Stomach (tissue), 9 donors: ENCODE results near the gene ECHDC3. TPM values are rescaled to one million over a fixed set of nuclear protein-coding genes. Genes with fewer than 3 reads are reported as not detected.

ENCODE experiments used
- DNase-seq, 2 donors: peaks; one replicate each; pipeline versions ENCODE4 v3.0.0 to v3.0.0-alpha.2; 2013 to 2019
- H3K27ac ChIP-seq, 5 donors: fragments of 200-600 bp in 4 of 5; sonication (generic) in 4 of 5; one replicate each; pipeline ENCODE4 v1.5.1; 2013 to 2019; ENCODE audit warnings: mild to moderate bottlenecking in 1 of 5, moderate library complexity in 1 of 5
- H3K27me3 ChIP-seq, 3 donors: fragments of 200-600 bp; sonication (generic); one replicate each; pipeline ENCODE4 v1.5.1; 2017 to 2019; ENCODE audit warnings: mixed run types in 1 of 3
- H3K36me3 ChIP-seq, 4 donors: fragments of 200-600 bp; sonication (generic); 1 replicate in 3 of 4; 2 replicates in 1 of 4; pipeline ENCODE4 v1.5.1; 2016 to 2019
- H3K4me1 ChIP-seq, 4 donors: fragments of 200-600 bp; sonication (generic); one replicate each; pipeline ENCODE4 v1.5.1; 2016 to 2019
- H3K4me3 ChIP-seq, 4 donors: fragments of 200-600 bp; sonication (generic) in 3 of 4; one replicate each; pipeline ENCODE4 v1.5.1; 2016 to 2019; ENCODE audit warnings: mild to moderate bottlenecking in 1 of 4
- H3K9me3 ChIP-seq, 4 donors: fragments of 200-600 bp; sonication (generic); one replicate each; pipeline ENCODE4 v1.5.1; 2016 to 2019
- EP300 ChIP-seq: sonication (generic); formaldehyde crosslinking; IDR thresholded peaks from one replicate; pipeline ENCODE4 v1.6.1; 2017; ENCODE audit warnings: antibody characterized with exemption
- POLR2A ChIP-seq, 4 donors: fragments of 450-650 bp; IDR thresholded peaks; one replicate each; pipeline ENCODE4 v1.6.1; 2016; ENCODE audit warnings: antibody characterized with exemption in 4 of 4, control low read depth in 2 of 4, mild to moderate bottlenecking in 1 of 4, moderate library complexity in 1 of 4
- POLR2AphosphoS5 ChIP-seq, 3 donors: sonication (generic); formaldehyde crosslinking; IDR thresholded peaks; one replicate each; pipeline ENCODE4 v1.6.1; 2016; ENCODE audit warnings: antibody characterized with exemption in 3 of 3
- WGBS, 5 donors: extraction: QIAGEN DNeasy Blood & Tissue Kit in 3 of 5; methylation state at CpG; one replicate each; pipeline versions ENCODE4 v1.1.5 to v1.1.7; 2013 to 2018; 5-methylcytosine and 5-hydroxymethylcytosine counted together
- intact Hi-C: fragments of 100-400 bp; cut with DNase I; formaldehyde crosslinking; loops from one replicate; pipeline ENCODE4 v1.15.1; 2023; ENCODE audit warnings: low total_unique reads
- polyA plus RNA-seq, 3 donors: library from polyadenylated mRNA; stranded (reverse); fragments of 200-250 nt; gene quantifications; one replicate each; pipeline ENCODE4 v1.2.3, GENCODE V29; 2013
- total RNA-seq, 5 donors: library from RNA; depleted of rRNA; stranded (reverse); fragments of >200 nt; gene quantifications; one replicate each; pipeline versions ENCODE4 v1.1.0 to v1.2.3, GENCODE V29; 2014 to 2016
- TF ChIP-seq, protein P1 (sequence below), 7 experiments: fragments of 450-650 bp in 4 of 7; fragments of 200-600 bp in 3 of 7; sonication (generic) in 3 of 7; IDR thresholded peaks; one replicate each; pipeline ENCODE4 v1.5.1; 2016 to 2019; ENCODE audit warnings: antibody characterized with exemption in 7 of 7, control low read depth in 2 of 7, mild to moderate bottlenecking in 1 of 7
- donor health status: healthy with polysubstance abuse.
- donor health status: Bipolar disorder and iron deficiency.
- donor health status: healthy.

The ECHDC3 gene
- total and polyA plus RNA-seq, 8 donors, result 0.58 to 70.6 (median 30.7) TPM

DNA sequence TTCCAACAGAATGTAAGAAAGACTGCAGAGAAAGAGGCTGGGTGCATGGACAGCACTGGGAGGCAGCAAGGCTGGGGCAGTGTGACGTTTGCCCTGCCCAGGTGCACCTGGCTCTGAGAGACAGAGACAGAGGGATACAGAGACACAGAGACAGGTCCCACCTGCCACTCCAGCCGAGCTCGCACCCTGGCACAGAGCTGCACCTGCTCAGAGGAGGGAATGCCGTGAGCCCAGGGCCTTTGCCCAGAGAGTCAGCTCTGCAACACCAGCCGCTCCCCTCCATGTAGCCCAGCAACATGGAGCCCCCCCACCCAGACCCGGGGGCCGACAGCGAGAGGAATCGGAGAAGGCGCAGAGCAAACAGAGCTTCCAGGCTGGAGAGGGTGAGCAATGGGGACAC, 45.7 kb downstream of the ECHDC3 start:
- no peak overlapping the region for H3K27ac ChIP-seq
- no peaks in the 10 kb centered on the region for H3K9me3 ChIP-seq
- no peaks in the 10 kb centered on the region for H3K4me1 ChIP-seq
- H3K27me3 ChIP-seq, result peaks cover 0 to 9% (median 0%) of the 10 kb centered on the region in 3 donors
- TF ChIP-seq POLR2A (IDR thresholded peaks at IDR 0.05) (no peak), EP300 (no peak), POLR2AphosphoS5 (IDR thresholded peaks at IDR 0.05) (no peak)
- TF ChIP-seq, protein P1, sequence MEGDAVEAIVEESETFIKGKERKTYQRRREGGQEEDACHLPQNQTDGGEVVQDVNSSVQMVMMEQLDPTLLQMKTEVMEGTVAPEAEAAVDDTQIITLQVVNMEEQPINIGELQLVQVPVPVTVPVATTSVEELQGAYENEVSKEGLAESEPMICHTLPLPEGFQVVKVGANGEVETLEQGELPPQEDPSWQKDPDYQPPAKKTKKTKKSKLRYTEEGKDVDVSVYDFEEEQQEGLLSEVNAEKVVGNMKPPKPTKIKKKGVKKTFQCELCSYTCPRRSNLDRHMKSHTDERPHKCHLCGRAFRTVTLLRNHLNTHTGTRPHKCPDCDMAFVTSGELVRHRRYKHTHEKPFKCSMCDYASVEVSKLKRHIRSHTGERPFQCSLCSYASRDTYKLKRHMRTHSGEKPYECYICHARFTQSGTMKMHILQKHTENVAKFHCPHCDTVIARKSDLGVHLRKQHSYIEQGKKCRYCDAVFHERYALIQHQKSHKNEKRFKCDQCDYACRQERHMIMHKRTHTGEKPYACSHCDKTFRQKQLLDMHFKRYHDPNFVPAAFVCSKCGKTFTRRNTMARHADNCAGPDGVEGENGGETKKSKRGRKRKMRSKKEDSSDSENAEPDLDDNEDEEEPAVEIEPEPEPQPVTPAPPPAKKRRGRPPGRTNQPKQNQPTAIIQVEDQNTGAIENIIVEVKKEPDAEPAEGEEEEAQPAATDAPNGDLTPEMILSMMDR (IDR thresholded peaks at IDR 0.05), result no peak
- no peak overlapping the region for H3K4me3 ChIP-seq
- no peak for DNase-seq
- 45 to 62% (median 58%) methylated on average over 10 of the region's 10 CpGs for WGBS, 5 donors
- intact Hi-C loops, result loop anchor here (10.0 kb wide), 1 partner anchor 197 kb away; no protein-coding TSS in a partner anchor
- H3K36me3 ChIP-seq, result no peaks in the 10 kb centered on the region

DNA sequence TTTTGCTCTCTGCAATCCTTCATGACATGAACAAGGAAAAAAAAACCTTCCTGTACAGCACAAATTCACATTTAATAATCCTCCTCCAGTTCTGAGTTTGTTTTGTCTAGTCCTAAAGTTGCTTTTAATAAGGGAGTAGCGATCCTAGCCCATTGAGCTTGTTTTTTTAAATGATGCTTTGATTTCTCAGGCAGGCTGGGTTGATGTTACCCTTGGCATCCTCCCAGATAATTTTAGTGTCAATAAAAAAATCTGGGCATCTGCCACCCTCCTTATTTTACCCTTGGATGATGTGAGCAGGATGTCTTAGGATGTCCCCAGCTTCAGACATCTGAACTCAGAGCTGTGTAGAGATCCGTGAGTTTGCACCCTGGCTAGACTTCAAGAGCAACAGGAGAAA, 47.1 kb downstream of the ECHDC3 start:
- TF ChIP-seq POLR2AphosphoS5 (IDR thresholded peaks at IDR 0.05), result no peak
- no peak for TF ChIP-seq EP300
- TF ChIP-seq, protein P1 (IDR thresholded peaks at IDR 0.05), result no peak
- no peak for TF ChIP-seq POLR2A (IDR thresholded peaks at IDR 0.05)
- Histone ChIP-seq H3K36me3 (no peaks in the 10 kb centered on the region), H3K9me3 (no peaks in the 10 kb centered on the region), H3K4me1 (no peaks in the 10 kb centered on the region), H3K27ac (no peak overlapping the region), H3K4me3 (no peak overlapping the region), H3K27me3 (peaks cover 0 to 9% (median 0%) of the 10 kb centered on the region in 3 donors)
- no peak for DNase-seq
- intact Hi-C loops, result loop anchor here (10.0 kb wide), 1 partner anchor 195 kb away; no protein-coding TSS in a partner anchor
- WGBS, 5 donors, result 70 to 85% (median 79%) methylated on average over 2 of the region's 2 CpGs

DNA sequence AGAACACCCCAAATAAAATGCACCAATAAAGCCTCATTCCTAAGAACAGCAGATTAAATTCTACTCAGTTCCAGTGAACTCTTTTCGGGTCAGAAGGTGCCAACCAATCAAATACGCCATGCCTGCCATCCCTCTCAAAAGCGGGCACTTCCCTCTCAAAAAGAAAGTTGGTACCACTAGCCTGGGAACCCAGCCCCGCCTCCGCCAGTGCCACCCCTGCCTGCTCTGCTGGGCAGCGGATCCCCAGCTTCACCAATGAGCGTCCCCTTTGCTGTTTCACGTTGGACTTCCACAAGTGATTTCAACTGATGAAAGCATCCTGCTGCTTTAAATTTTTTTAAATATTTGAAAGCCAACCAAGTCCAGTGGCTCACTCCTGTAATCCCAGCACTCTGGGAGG, 47.8 kb downstream of the ECHDC3 start:
- Histone ChIP-seq H3K36me3 (no peaks in the 10 kb centered on the region), H3K9me3 (no peaks in the 10 kb centered on the region), H3K4me1 (no peaks in the 10 kb centered on the region), H3K27ac (no peak overlapping the region), H3K27me3 (peaks cover 0 to 9% (median 0%) of the 10 kb centered on the region in 3 donors), H3K4me3 (no peak overlapping the region)
- intact Hi-C loops, result loop anchor here (10.0 kb wide), 1 partner anchor 195 kb away; no protein-coding TSS in a partner anchor
- DNase-seq, result no peak
- TF ChIP-seq POLR2AphosphoS5 (IDR thresholded peaks at IDR 0.05) (no peak), POLR2A (IDR thresholded peaks at IDR 0.05) (no peak), EP300 (no peak)
- TF ChIP-seq, protein P1 (IDR thresholded peaks at IDR 0.05), result no peak
- 78 to 88% (median 85%) methylated on average over 8 of the region's 8 CpGs for WGBS, 5 donors

DNA sequence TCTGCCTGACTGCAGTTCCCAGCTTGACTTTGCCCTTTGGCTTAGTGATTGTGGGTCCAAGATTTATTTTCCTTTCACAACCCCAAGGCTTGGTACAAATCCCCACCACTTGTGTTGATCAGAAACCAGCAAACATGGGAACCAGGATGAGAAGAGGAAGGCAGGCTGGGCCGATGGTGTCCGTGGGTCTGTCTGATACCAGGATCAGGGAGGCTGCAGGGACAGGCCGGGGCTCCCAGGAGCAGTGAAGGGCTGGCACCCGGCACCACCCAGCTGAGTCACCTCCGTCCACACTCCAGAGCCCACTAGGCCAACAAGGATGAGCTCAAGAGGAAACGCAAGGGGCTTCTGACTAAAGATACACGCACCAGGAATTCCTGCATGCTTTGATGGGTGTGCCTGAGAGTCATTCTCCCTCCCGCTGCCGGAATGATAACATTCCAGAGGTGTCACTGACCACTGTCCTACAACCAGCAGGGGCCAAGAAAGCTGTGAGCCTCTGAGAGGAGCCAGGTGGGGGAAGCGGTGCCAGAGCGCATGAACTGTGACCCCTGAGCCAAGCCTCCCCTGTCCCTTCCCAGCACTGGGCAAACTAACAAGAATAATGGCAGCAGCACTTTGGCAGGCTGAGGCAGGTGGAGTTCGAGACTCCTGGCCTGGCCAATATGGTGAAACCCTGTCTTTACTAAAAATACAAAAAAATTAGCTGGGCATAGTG, 51.7 kb downstream of the ECHDC3 start:
- no peaks in the 10 kb centered on the region for H3K27me3 ChIP-seq
- intact Hi-C loops, result no loop called here
- 75 to 85% (median 82%) methylated on average over 12 of the region's 12 CpGs for WGBS, 5 donors
- H3K4me1 ChIP-seq, result no peaks in the 10 kb centered on the region
- TF ChIP-seq, protein P1 (IDR thresholded peaks at IDR 0.05), result no peak
- TF ChIP-seq POLR2AphosphoS5 (IDR thresholded peaks at IDR 0.05) (no peak), POLR2A (IDR thresholded peaks at IDR 0.05) (no peak), EP300 (no peak)
- no peaks in the 10 kb centered on the region for H3K36me3 ChIP-seq
- no peak overlapping the region for H3K27ac ChIP-seq
- H3K4me3 ChIP-seq, result no peak overlapping the region
- DNase-seq, result no peak
- H3K9me3 ChIP-seq, result no peaks in the 10 kb centered on the region
